ENCODE measurements around the gene NRAS. TPM values are rescaled to one million over a fixed set of nuclear protein-coding genes. Genes with fewer than 3 reads are reported as not detected.
"Not testable (repeated sequence)": the region's sequence is repeated elsewhere in the genome, so short reads cannot be mapped to it uniquely, and the experiment has no call there.

The NRAS gene
- total and polyA plus RNA-seq, 11 donors = 4.2 to 25.7 (median 10.2) TPM

GRCh38 chr1:114755006-114755931 is 38.7 kb upstream of the NRAS start:
- H3K27me3 ChIP-seq = no peaks in the 10 kb centered on the region
- no peak for ATAC-seq
- H3K27ac ChIP-seq = peak overlapping the region in 10 of 12 donors; percentile 12 to 100 (median 99)
- H3K9me3 ChIP-seq = no peaks in the 10 kb centered on the region
- H3K4me3 ChIP-seq = peak overlapping the region in 10 of 12 donors; percentile 81 to 99 (median 91)
- intact Hi-C loops (cut with DNase I) = loop anchor here in 5 of 10 donors (5.0 to 10.0 kb wide), 3 partner anchors 38 to 243 kb away; partner anchors contain the start of genes BCAS2 (in 3 of the 5), NRAS (in 2 of the 5) and TRIM33 (in 1 of the 5)
- H3K36me3 ChIP-seq = peaks cover 0 to 6% (median 0%) of the 10 kb centered on the region in 9 donors
- DNase-seq = no peak
- TF ChIP-seq CTCF (IDR thresholded peaks at IDR 0.05) (no peak), POLR2A (IDR thresholded peaks at IDR 0.05) (no peak)
- WGBS, 4 donors = 39 to 52% (median 41%) methylated on average over 7 of the region's 7 CpGs
- peaks cover 28 to 75% (median 65%) of the 10 kb centered on the region in 12 donors for H3K4me1 ChIP-seq

GRCh38 chr1:114753702-114754101 is 37.1 kb upstream of the NRAS start:
- H3K4me1 ChIP-seq = peaks cover 31 to 91% (median 80%) of the 10 kb centered on the region in 12 donors
- intact Hi-C loops (cut with DNase I) = loop anchor here in 3 of 10 donors (5.0 to 10.0 kb wide), 2 partner anchors 36 to 169 kb away; partner anchors contain the start of genes BCAS2 (in 3 of the 3) and NRAS (in 1 of the 3)

GRCh38 chr1:114753143-114753542 is 36.6 kb upstream of the NRAS start:
- peaks cover 31 to 91% (median 85%) of the 10 kb centered on the region in 12 donors for H3K4me1 ChIP-seq
- intact Hi-C loops (cut with DNase I) = loop anchor here in 3 of 10 donors (5.0 to 10.0 kb wide), 2 partner anchors 36 to 168 kb away; partner anchors contain the start of genes BCAS2 (in 3 of the 3) and NRAS (in 1 of the 3)
- no peaks in the 10 kb centered on the region for H3K27me3 ChIP-seq
- no peak for DNase-seq
- no peak for ATAC-seq
- H3K27ac ChIP-seq = no peak overlapping the region
- H3K36me3 ChIP-seq = peaks cover 0 to 26% (median 19%) of the 10 kb centered on the region in 9 donors
- 48 to 53% (median 51%) methylated on average over 4 of the region's 4 CpGs for WGBS, 4 donors
- H3K4me3 ChIP-seq = no peak overlapping the region
- TF ChIP-seq POLR2A (IDR thresholded peaks at IDR 0.05) (no peak), CTCF (IDR thresholded peaks at IDR 0.05) (no peak)
- no peaks in the 10 kb centered on the region for H3K9me3 ChIP-seq

More at GRCh38 chr1:114753702-114754101, 37.1 kb upstream of the NRAS start:
- not testable (repeated sequence) for H3K4me3 ChIP-seq, ATAC-seq, DNase-seq, H3K27ac ChIP-seq, H3K27me3 ChIP-seq, H3K9me3 ChIP-seq
- WGBS, 4 donors = 75 to 87% (median 84%) methylated on average over 6 of the region's 6 CpGs
- H3K36me3 ChIP-seq = peaks cover 0 to 20% (median 13%) of the 10 kb centered on the region in 9 donors

GRCh38 chr1:114750780-114751179 is 34.2 kb upstream of the NRAS start:
- peaks cover 0 to 49% (median 39%) of the 10 kb centered on the region in 9 donors for H3K36me3 ChIP-seq
- H3K27ac ChIP-seq = peak overlapping the region in 6 of 12 donors; percentile 19 to 52 (median 32)
- peak in 2 of 4 donors; percentile 4 to 23 for ATAC-seq
- no peaks in the 10 kb centered on the region for H3K27me3 ChIP-seq
- 32 to 49% (median 48%) methylated on average over 5 of the region's 5 CpGs for WGBS, 4 donors
- DNase-seq = no peak
- H3K4me1 ChIP-seq = peaks cover 28 to 100% (median 93%) of the 10 kb centered on the region in 12 donors
- no peaks in the 10 kb centered on the region for H3K9me3 ChIP-seq
- intact Hi-C loops (cut with DNase I) = loop anchor here in 4 of 10 donors (2.0 to 10.0 kb wide), 3 partner anchors 33 to 166 kb away; partner anchors contain the start of genes BCAS2 (in 3 of the 4) and NRAS (in 2 of the 4)
- TF ChIP-seq CTCF (IDR thresholded peaks at IDR 0.05) (no peak), POLR2A (IDR thresholded peaks at IDR 0.05) (no peak)
- H3K4me3 ChIP-seq = no peak overlapping the region

Data from heart left ventricle (tissue), 16 donors.